ENCODE measurements around the gene HOXA11.

Gene HOXA11

GRCh38 chr7:27167916-27168264 is 17.1 kb downstream of the HOXA11 start:
- H3K4me1 ChIP-seq (ENCODE audit: control extremely low read depth in 1 of 4, control insufficient read depth in 4 of 4, insufficient read depth in 4 of 4, low read length in 3 of 4): peaks cover 12 to 72% (median 46%) of the 10 kb centered on the region in 4 experiments
- peaks cover 0 to 56% (median 13%) of the 10 kb centered on the region in 4 experiments for H3K36me3 ChIP-seq (ENCODE audit: control insufficient read depth in 4 of 4, insufficient read depth in 4 of 4, low read length in 3 of 4)
- POLR2A ChIA-PET: interaction anchor here (0.8 to 1.7 kb wide), 4 partner anchors 15 to 796 kb away, joined by 3 to 9 read pairs (median 3); partner anchors contain the start of gene HOXA3
- H3K27ac ChIP-seq (ENCODE audit: insufficient read depth in 1 of 2, low read depth in 1 of 2, low read length in 2 of 2, poor library complexity in 1 of 2, severe bottlenecking in 2 of 2): peak overlapping the region; percentile 92 to 96
- H3K27me3 ChIP-seq (replicated peaks in 2 of 5; ENCODE audit: control insufficient read depth in 4 of 5, insufficient read depth in 5 of 5, low read length in 4 of 5): no peaks in the 10 kb centered on the region
- peak overlapping the region in 6 of 7 experiments; percentile 75 to 100 (median 90) for H3K4me3 ChIP-seq (ENCODE audit: control insufficient read depth in 1 of 7, extremely low read depth in 1 of 7, insufficient read depth in 4 of 7, low read depth in 2 of 7, low read length in 6 of 7)
- DNase-seq: no peak
- CTCF ChIA-PET: interaction anchor here (0.6 to 2.2 kb wide), 13 partner anchors 9 to 799 kb away, joined by 3 to 15 read pairs (median 5); partner anchors contain the start of genes HOXA11 and HOXA7
- WGBS (ENCODE audit: insufficient coverage): 0% methylated on average over 4 of the region's 4 CpGs
- H3K9me3 ChIP-seq (ENCODE audit: control extremely low read depth in 1 of 5, control insufficient read depth in 4 of 5, insufficient read depth in 2 of 5, low read depth in 1 of 5, low read length in 4 of 5): no peaks in the 10 kb centered on the region

- 5% methylated on average over 41 of the region's 50 CpGs for WGBS (ENCODE audit: insufficient coverage)
- Histone ChIP-seq H3K9me3 (ENCODE audit: control extremely low read depth in 1 of 5, control insufficient read depth in 4 of 5, insufficient read depth in 2 of 5, low read depth in 1 of 5, low read length in 4 of 5) (no peaks in the 10 kb centered on the region), H3K27me3 (replicated peaks in 2 of 5; ENCODE audit: control insufficient read depth in 4 of 5, insufficient read depth in 5 of 5, low read length in 4 of 5) (no peaks in the 10 kb centered on the region), H3K36me3 (ENCODE audit: control insufficient read depth in 4 of 4, insufficient read depth in 4 of 4, low read length in 3 of 4) (peaks cover 0 to 61% (median 15%) of the 10 kb centered on the region in 4 experiments), H3K4me1 (ENCODE audit: control extremely low read depth in 1 of 4, control insufficient read depth in 4 of 4, insufficient read depth in 4 of 4, low read length in 3 of 4) (peaks cover 19 to 72% (median 45%) of the 10 kb centered on the region in 4 experiments), H3K4me3 (ENCODE audit: control insufficient read depth in 1 of 7, extremely low read depth in 1 of 7, insufficient read depth in 4 of 7, low read depth in 2 of 7, low read length in 6 of 7) (peak overlapping the region; percentile 34 to 100 (median 87)), H3K27ac (ENCODE audit: insufficient read depth in 1 of 2, low read depth in 1 of 2, low read length in 2 of 2, poor library complexity in 1 of 2, severe bottlenecking in 2 of 2) (peak overlapping the region; percentile 92 to 96)
- DNase-seq: peak in 1 of 3 donors; percentile 58
- POLR2A ChIA-PET: interaction anchor here (0.8 to 2.1 kb wide), 4 partner anchors 10 to 16 kb away, joined by 3 to 9 read pairs (median 6); partner anchors contain the start of genes HOXA3 and HOXA7
- CTCF ChIA-PET: interaction anchor here (0.7 to 2.2 kb wide), 11 partner anchors 10 to 795 kb away, joined by 3 to 12 read pairs (median 6); partner anchors contain the start of genes HOXA11, HOXA3 and HOXA7
Observed at GRCh38 chr7:27166531-27167505, 18.2 kb downstream of the HOXA11 start.

GRCh38 chr7:27165996-27166530 is 19.0 kb downstream of the HOXA11 start:
- POLR2A ChIA-PET: interaction anchor here (0.6 to 2.1 kb wide), 4 partner anchors 9 to 19 kb away, joined by 3 to 9 read pairs (median 3); partner anchors contain the start of genes HOXA11, HOXA3 and HOXA7
- Histone ChIP-seq H3K9me3 (ENCODE audit: control extremely low read depth in 1 of 5, control insufficient read depth in 4 of 5, insufficient read depth in 2 of 5, low read depth in 1 of 5, low read length in 4 of 5) (no peaks in the 10 kb centered on the region), H3K27me3 (replicated peaks in 2 of 5; ENCODE audit: control insufficient read depth in 4 of 5, insufficient read depth in 5 of 5, low read length in 4 of 5) (no peaks in the 10 kb centered on the region), H3K4me1 (ENCODE audit: control extremely low read depth in 1 of 4, control insufficient read depth in 4 of 4, insufficient read depth in 4 of 4, low read length in 3 of 4) (peaks cover 19 to 67% (median 46%) of the 10 kb centered on the region in 4 experiments), H3K4me3 (ENCODE audit: control insufficient read depth in 1 of 7, extremely low read depth in 1 of 7, insufficient read depth in 4 of 7, low read depth in 2 of 7, low read length in 6 of 7) (peak overlapping the region; percentile 34 to 100 (median 87)), H3K27ac (ENCODE audit: insufficient read depth in 1 of 2, low read depth in 1 of 2, low read length in 2 of 2, poor library complexity in 1 of 2, severe bottlenecking in 2 of 2) (peak overlapping the region; percentile 92 to 96), H3K36me3 (ENCODE audit: control insufficient read depth in 4 of 4, insufficient read depth in 4 of 4, low read length in 3 of 4) (peaks cover 0 to 55% (median 12%) of the 10 kb centered on the region in 4 experiments)
- under 1% methylated on average over 41 of the region's 46 CpGs for WGBS (ENCODE audit: insufficient coverage)
- peak in 1 of 3 donors; percentile 31 for DNase-seq
- CTCF ChIA-PET: interaction anchor here (0.7 to 2.2 kb wide), 9 partner anchors 9 to 794 kb away, joined by 3 to 12 read pairs (median 6); partner anchors contain the start of genes HOXA3 and HOXA7

- H3K4me3 ChIP-seq (ENCODE audit: control insufficient read depth in 1 of 7, extremely low read depth in 1 of 7, insufficient read depth in 4 of 7, low read depth in 2 of 7, low read length in 6 of 7): peak within 1 kb of the TSS; percentile 73 to 100 (median 87)
- peak within 1 kb of the TSS; percentile 92 to 96 for H3K27ac ChIP-seq (ENCODE audit: insufficient read depth in 1 of 2, low read depth in 1 of 2, low read length in 2 of 2, poor library complexity in 1 of 2, severe bottlenecking in 2 of 2)
- H3K27me3 ChIP-seq (replicated peaks in 2 of 5; ENCODE audit: control insufficient read depth in 4 of 5, insufficient read depth in 5 of 5, low read length in 4 of 5): no peaks in the 10 kb centered on the region
- CTCF ChIA-PET: interaction anchor here (0.7 to 2.2 kb wide), 7 partner anchors 8 to 793 kb away, joined by 3 to 12 read pairs (median 6); partner anchors contain the start of genes HOXA3 and HOXA7
- H3K36me3 ChIP-seq (ENCODE audit: control insufficient read depth in 4 of 4, insufficient read depth in 4 of 4, low read length in 3 of 4): peaks cover 0 to 52% (median 12%) of the 10 kb centered on the region in 4 experiments
- H3K4me1 ChIP-seq (ENCODE audit: control extremely low read depth in 1 of 4, control insufficient read depth in 4 of 4, insufficient read depth in 4 of 4, low read length in 3 of 4): peaks cover 16 to 65% (median 51%) of the 10 kb centered on the region in 4 experiments
- DNase-seq: peak; percentile 95 to 98 (median 97)
- no peaks in the 10 kb centered on the region for H3K9me3 ChIP-seq (ENCODE audit: control extremely low read depth in 1 of 5, control insufficient read depth in 4 of 5, insufficient read depth in 2 of 5, low read depth in 1 of 5, low read length in 4 of 5)
- POLR2A ChIA-PET: interaction anchor here (0.6 to 2.1 kb wide), 2 partner anchors 9 to 20 kb away, joined by 3 to 9 read pairs; partner anchors contain the start of genes HOXA11 and HOXA7
- WGBS (ENCODE audit: insufficient coverage): 0% methylated on average over 55 of the region's 82 CpGs
Observed at GRCh38 chr7:27165089-27165995, 19.7 kb downstream of the HOXA11 start, which contains the start of gene HOXA9. HOXA9 (minus strand) TSS chr7:27165537; CDS start chr7:27165457, 80 bp downstream.

- POLR2A ChIA-PET: interaction anchor here (2.1 kb wide), 1 partner anchor 8 kb away, joined by 9 read pairs; the partner anchor contains the start of gene HOXA7
- Histone ChIP-seq H3K36me3 (ENCODE audit: control insufficient read depth in 4 of 4, insufficient read depth in 4 of 4, low read length in 3 of 4) (peaks cover 0 to 50% (median 12%) of the 10 kb centered on the region in 4 experiments), H3K9me3 (ENCODE audit: control extremely low read depth in 1 of 5, control insufficient read depth in 4 of 5, insufficient read depth in 2 of 5, low read depth in 1 of 5, low read length in 4 of 5) (no peaks in the 10 kb centered on the region), H3K27me3 (replicated peaks in 2 of 5; ENCODE audit: control insufficient read depth in 4 of 5, insufficient read depth in 5 of 5, low read length in 4 of 5) (no peaks in the 10 kb centered on the region), H3K27ac (ENCODE audit: insufficient read depth in 1 of 2, low read depth in 1 of 2, low read length in 2 of 2, poor library complexity in 1 of 2, severe bottlenecking in 2 of 2) (peak overlapping the region; percentile 92 to 96), H3K4me3 (ENCODE audit: control insufficient read depth in 1 of 7, extremely low read depth in 1 of 7, insufficient read depth in 4 of 7, low read depth in 2 of 7, low read length in 6 of 7) (peak overlapping the region; percentile 73 to 100 (median 87)), H3K4me1 (ENCODE audit: control extremely low read depth in 1 of 4, control insufficient read depth in 4 of 4, insufficient read depth in 4 of 4, low read length in 3 of 4) (peaks cover 15 to 70% (median 59%) of the 10 kb centered on the region in 4 experiments)
- CTCF ChIA-PET: interaction anchor here (0.7 to 4.6 kb wide), 6 partner anchors 11 to 310 kb away, joined by 3 to 84 read pairs (median 14); partner anchors contain the start of genes HOXA10, HOXA3 and HOXA6
- DNase-seq: peak in 1 of 3 donors; percentile 72
- WGBS (ENCODE audit: insufficient coverage): under 1% methylated on average over 39 of the region's 47 CpGs
Observed at GRCh38 chr7:27164367-27165088, 20.5 kb downstream of the HOXA11 start.
